ENCODE results near the gene GMIP. TPM values are rescaled to one million over a fixed set of nuclear protein-coding genes. Genes with fewer than 3 reads are reported as not detected.
"Not testable (repeated sequence)": the region's sequence is repeated elsewhere in the genome, so short reads cannot be mapped to it uniquely, and the experiment has no call there.

The GMIP gene, protein sequence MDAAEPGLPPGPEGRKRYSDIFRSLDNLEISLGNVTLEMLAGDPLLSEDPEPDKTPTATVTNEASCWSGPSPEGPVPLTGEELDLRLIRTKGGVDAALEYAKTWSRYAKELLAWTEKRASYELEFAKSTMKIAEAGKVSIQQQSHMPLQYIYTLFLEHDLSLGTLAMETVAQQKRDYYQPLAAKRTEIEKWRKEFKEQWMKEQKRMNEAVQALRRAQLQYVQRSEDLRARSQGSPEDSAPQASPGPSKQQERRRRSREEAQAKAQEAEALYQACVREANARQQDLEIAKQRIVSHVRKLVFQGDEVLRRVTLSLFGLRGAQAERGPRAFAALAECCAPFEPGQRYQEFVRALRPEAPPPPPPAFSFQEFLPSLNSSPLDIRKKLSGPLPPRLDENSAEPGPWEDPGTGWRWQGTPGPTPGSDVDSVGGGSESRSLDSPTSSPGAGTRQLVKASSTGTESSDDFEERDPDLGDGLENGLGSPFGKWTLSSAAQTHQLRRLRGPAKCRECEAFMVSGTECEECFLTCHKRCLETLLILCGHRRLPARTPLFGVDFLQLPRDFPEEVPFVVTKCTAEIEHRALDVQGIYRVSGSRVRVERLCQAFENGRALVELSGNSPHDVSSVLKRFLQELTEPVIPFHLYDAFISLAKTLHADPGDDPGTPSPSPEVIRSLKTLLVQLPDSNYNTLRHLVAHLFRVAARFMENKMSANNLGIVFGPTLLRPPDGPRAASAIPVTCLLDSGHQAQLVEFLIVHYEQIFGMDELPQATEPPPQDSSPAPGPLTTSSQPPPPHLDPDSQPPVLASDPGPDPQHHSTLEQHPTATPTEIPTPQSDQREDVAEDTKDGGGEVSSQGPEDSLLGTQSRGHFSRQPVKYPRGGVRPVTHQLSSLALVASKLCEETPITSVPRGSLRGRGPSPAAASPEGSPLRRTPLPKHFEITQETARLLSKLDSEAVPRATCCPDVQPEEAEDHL
- total RNA-seq: 100 to 1,000 TPM; 134 to 188 (median 150) TPM
- 47.4 TPM for total RNA-seq (2013)

DNA sequence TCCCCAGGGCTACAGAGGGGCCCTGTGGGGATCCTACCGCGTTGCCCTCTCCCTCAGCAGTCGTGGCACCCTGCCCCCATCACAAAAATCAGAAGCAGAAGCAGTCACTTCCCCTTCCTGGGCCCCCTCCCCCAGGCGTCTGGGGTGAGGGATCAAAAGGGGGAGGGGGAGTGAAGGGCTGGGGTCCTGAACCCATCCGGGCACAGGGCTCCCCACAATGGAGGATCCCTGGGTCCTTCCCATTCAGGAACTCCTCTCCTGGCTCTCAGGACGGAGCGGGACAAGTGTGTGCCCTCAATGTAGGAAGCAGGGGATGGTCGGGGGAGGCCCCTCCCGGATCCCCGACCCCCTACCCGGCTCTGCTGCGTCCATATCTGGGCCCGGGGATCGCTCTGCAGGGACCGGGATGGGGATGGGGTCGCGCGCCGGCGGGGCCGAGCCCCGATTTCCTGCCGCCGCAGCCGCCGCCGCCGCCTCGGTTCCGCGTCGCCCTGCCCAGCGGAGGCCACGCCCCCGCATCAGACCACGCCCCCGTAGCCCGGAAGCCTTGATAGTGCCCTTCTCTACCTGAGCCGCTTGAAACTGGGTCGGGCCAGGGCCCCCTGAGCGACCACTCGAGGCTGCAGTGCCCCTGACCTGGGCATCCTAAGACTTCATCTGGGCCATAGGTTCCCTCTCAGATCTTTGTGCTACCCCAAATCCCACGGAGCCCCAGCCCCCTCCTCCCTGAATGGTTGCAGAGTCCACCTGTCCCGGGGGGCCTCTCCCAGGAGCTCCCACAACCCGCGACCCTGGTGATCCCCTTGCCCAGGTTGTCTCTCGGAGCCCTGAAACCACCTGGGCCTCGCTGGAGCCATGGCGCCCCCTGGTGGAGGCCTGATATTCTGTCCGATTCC lies at the start of gene GMIP:
GMIP (minus strand) TSS at position 500 of the 896 bp plus-strand sequence; CDS start at position 372, 128 bp downstream.
- TF ChIP-seq, protein P1, sequence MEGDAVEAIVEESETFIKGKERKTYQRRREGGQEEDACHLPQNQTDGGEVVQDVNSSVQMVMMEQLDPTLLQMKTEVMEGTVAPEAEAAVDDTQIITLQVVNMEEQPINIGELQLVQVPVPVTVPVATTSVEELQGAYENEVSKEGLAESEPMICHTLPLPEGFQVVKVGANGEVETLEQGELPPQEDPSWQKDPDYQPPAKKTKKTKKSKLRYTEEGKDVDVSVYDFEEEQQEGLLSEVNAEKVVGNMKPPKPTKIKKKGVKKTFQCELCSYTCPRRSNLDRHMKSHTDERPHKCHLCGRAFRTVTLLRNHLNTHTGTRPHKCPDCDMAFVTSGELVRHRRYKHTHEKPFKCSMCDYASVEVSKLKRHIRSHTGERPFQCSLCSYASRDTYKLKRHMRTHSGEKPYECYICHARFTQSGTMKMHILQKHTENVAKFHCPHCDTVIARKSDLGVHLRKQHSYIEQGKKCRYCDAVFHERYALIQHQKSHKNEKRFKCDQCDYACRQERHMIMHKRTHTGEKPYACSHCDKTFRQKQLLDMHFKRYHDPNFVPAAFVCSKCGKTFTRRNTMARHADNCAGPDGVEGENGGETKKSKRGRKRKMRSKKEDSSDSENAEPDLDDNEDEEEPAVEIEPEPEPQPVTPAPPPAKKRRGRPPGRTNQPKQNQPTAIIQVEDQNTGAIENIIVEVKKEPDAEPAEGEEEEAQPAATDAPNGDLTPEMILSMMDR (IDR thresholded peaks at IDR 0.05): peak; percentile 90
- Histone ChIP-seq H3K27ac (ENCODE audit: low read length) (peak within 1 kb of the TSS; percentile 95), H3K4me3 (ENCODE audit: low read length) (peak within 1 kb of the TSS; percentile 99), H3K27me3 (ENCODE audit: control insufficient read depth, insufficient read depth, low read length) (no peaks in the 10 kb centered on the region), H3K4me1 (ENCODE audit: control insufficient read depth, insufficient read depth, low read length) (peaks cover 27% of the 10 kb centered on the region), H3K9me3 (ENCODE audit: control insufficient read depth, insufficient read depth, low read length) (no peaks in the 10 kb centered on the region), H3K36me3 (ENCODE audit: control insufficient read depth, insufficient read depth, low read length) (peaks cover 48% of the 10 kb centered on the region)
- Mint-ChIP-seq H3K36me3 (no peaks in the 10 kb centered on the region), H3K4me1 (peaks cover 15 to 22% of the 10 kb centered on the region in 2 donors), H3K9me3 (no peaks in the 10 kb centered on the region), H3K27ac (peak within 1 kb of the TSS; percentile 92 to 95), H3K4me3 (peak within 1 kb of the TSS; percentile 98), H3K27me3 (ENCODE audit: low read depth in 2 of 2) (no peaks in the 10 kb centered on the region)
- intact Hi-C loops (cut with micrococcal nuclease): loop anchor here (1.0 to 2.0 kb wide), 4 partner anchors 15 to 111 kb away; partner anchors contain the start of genes LPAR2 and PBX4
- ATAC-seq: peak; percentile 86 to 92 (median 86)
- under 1% methylated on average over 49 of the region's 50 CpGs for WGBS (ENCODE audit: insufficient coverage)
- peak; percentile 88 to 93 for DNase-seq

DNA sequence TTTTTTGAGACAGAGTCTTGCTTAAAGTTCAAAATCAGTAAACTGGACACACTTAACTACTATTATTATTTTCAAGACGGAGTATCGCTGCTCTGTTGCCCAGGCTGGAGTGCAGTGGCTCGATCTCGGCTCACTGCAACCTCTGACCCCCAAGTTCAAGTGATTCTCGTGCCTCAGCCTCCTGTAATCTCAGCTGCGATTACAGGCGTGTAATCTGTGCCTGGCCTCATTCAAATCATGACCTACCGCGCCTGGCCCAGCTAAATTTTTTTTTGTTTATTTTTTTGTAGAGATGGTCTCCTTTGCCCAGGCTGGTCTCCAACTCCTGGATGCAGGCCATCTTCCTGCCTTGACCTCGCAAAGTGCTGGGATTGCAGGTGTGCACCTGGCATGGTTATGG lies 48.2 kb upstream of the GMIP start:
- H3K4me3 Mint-ChIP-seq: no peak overlapping the region
- 92% methylated on average over 10 of the region's 10 CpGs for WGBS (ENCODE audit: insufficient coverage)
- ATAC-seq: no peak

DNA sequence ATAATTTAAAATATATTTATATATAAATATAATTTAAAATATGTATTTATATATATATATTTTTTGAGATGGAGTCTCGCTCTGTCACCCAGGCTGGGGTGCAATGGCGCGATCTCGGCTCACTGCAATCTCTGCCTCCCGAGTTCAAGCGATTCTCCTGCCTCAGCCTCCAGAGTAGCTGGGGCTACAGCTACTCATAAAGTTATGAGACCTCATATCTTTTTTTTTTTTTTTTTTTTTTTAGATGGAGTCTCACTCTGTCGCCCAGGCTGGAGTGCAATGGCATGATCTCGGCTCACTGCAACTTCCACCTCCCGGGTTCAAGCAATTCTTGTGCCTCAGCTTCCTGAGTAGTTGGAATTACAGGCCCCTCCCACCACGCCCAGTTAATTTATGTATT lies 45.6 kb upstream of the GMIP start:
- H3K27ac Mint-ChIP-seq; H3K4me1 ChIP-seq (ENCODE audit: control insufficient read depth, insufficient read depth, low read length); H3K4me3 ChIP-seq (ENCODE audit: low read length); H3K36me3 ChIP-seq (ENCODE audit: control insufficient read depth, insufficient read depth, low read length); H3K4me3 Mint-ChIP-seq; intact Hi-C loops (cut with micrococcal nuclease); DNase-seq; H3K27ac ChIP-seq (ENCODE audit: low read length); H3K27me3 ChIP-seq (ENCODE audit: control insufficient read depth, insufficient read depth, low read length); H3K27me3 Mint-ChIP-seq (ENCODE audit: low read depth in 2 of 2); H3K4me1 Mint-ChIP-seq; H3K9me3 Mint-ChIP-seq; H3K36me3 Mint-ChIP-seq; ATAC-seq: not testable (repeated sequence)
- H3K9me3 ChIP-seq (ENCODE audit: control insufficient read depth, insufficient read depth, low read length): peaks cover 13% of the 10 kb centered on the region
- 98% methylated on average over 6 of the region's 10 CpGs for WGBS (ENCODE audit: insufficient coverage)

More for the DNA sequence above, 48.2 kb upstream of the GMIP start:
- Histone ChIP-seq H3K27me3 (ENCODE audit: control insufficient read depth, insufficient read depth, low read length) (no peaks in the 10 kb centered on the region), H3K9me3 (ENCODE audit: control insufficient read depth, insufficient read depth, low read length) (peaks cover 4% of the 10 kb centered on the region), H3K4me1 (ENCODE audit: control insufficient read depth, insufficient read depth, low read length) (no peaks in the 10 kb centered on the region), H3K27ac (ENCODE audit: low read length) (no peak overlapping the region), H3K4me3 (ENCODE audit: low read length) (no peak overlapping the region), H3K36me3 (ENCODE audit: control insufficient read depth, insufficient read depth, low read length) (no peaks in the 10 kb centered on the region)
- TF ChIP-seq, protein P1 (IDR thresholded peaks at IDR 0.05): no peak
- H3K27ac Mint-ChIP-seq: no peak overlapping the region
- DNase-seq: no peak
- H3K9me3 Mint-ChIP-seq: no peaks in the 10 kb centered on the region
- H3K27me3 Mint-ChIP-seq (ENCODE audit: low read depth in 2 of 2): no peaks in the 10 kb centered on the region
- H3K4me1 Mint-ChIP-seq: no peaks in the 10 kb centered on the region
- no peaks in the 10 kb centered on the region for H3K36me3 Mint-ChIP-seq
- intact Hi-C loops (cut with micrococcal nuclease): no loop called here

Data from natural killer cell (primary cell).